ENCODE data around the gene USP10.

USP10 gene

GRCh38 chr16:84725481-84726078 is 25.8 kb downstream of the USP10 start:
- Histone ChIP-seq H3K4me3 (ENCODE audit: control insufficient read depth in 1 of 7, extremely low read depth in 1 of 7, insufficient read depth in 4 of 7, low read depth in 2 of 7, low read length in 6 of 7) (peak overlapping the region in 3 of 7 experiments; percentile 65 to 78 (median 77)), H3K4me1 (ENCODE audit: control extremely low read depth in 1 of 4, control insufficient read depth in 4 of 4, insufficient read depth in 4 of 4, low read length in 3 of 4) (peaks cover 27 to 82% (median 45%) of the 10 kb centered on the region in 4 experiments), H3K27me3 (replicated peaks in 2 of 5; ENCODE audit: control insufficient read depth in 4 of 5, insufficient read depth in 5 of 5, low read length in 4 of 5) (no peaks in the 10 kb centered on the region), H3K27ac (ENCODE audit: insufficient read depth in 1 of 2, low read depth in 1 of 2, low read length in 2 of 2, poor library complexity in 1 of 2, severe bottlenecking in 2 of 2) (no peak overlapping the region), H3K36me3 (ENCODE audit: control insufficient read depth in 4 of 4, insufficient read depth in 4 of 4, low read length in 3 of 4) (peaks cover 0 to 5% (median 2%) of the 10 kb centered on the region in 4 experiments), H3K9me3 (ENCODE audit: control extremely low read depth in 1 of 5, control insufficient read depth in 4 of 5, insufficient read depth in 2 of 5, low read depth in 1 of 5, low read length in 4 of 5) (no peaks in the 10 kb centered on the region)
- WGBS (ENCODE audit: insufficient coverage), result 90% methylated on average over 4 of the region's 9 CpGs
- POLR2A ChIA-PET, result no interaction called here
- DNase-seq, result no peak
- CTCF ChIA-PET, result interaction anchor here (0.6 to 6.0 kb wide), 26 partner anchors 10 to 227 kb away, joined by 3 to 70 read pairs (median 5); no protein-coding TSS in a partner anchor

- Histone ChIP-seq H3K4me3 (ENCODE audit: control insufficient read depth in 1 of 7, extremely low read depth in 1 of 7, insufficient read depth in 4 of 7, low read depth in 2 of 7, low read length in 6 of 7) (peak overlapping the region in 6 of 7 experiments; percentile 52 to 78 (median 69)), H3K36me3 (ENCODE audit: control insufficient read depth in 4 of 4, insufficient read depth in 4 of 4, low read length in 3 of 4) (peaks cover 0 to 5% (median 2%) of the 10 kb centered on the region in 4 experiments), H3K4me1 (ENCODE audit: control extremely low read depth in 1 of 4, control insufficient read depth in 4 of 4, insufficient read depth in 4 of 4, low read length in 3 of 4) (peaks cover 29 to 88% (median 51%) of the 10 kb centered on the region in 4 experiments), H3K9me3 (ENCODE audit: control extremely low read depth in 1 of 5, control insufficient read depth in 4 of 5, insufficient read depth in 2 of 5, low read depth in 1 of 5, low read length in 4 of 5) (no peaks in the 10 kb centered on the region), H3K27ac (ENCODE audit: insufficient read depth in 1 of 2, low read depth in 1 of 2, low read length in 2 of 2, poor library complexity in 1 of 2, severe bottlenecking in 2 of 2) (peak overlapping the region; percentile 20 to 69), H3K27me3 (replicated peaks in 2 of 5; ENCODE audit: control insufficient read depth in 4 of 5, insufficient read depth in 5 of 5, low read length in 4 of 5) (no peaks in the 10 kb centered on the region)
- peak; percentile 79 to 85 (median 84) for DNase-seq
- WGBS (ENCODE audit: insufficient coverage), result 3% methylated on average over 11 of the region's 12 CpGs
- ChIA-PET CTCF (interaction anchor here (0.7 to 6.0 kb wide), 26 partner anchors 9 to 206 kb away, joined by 3 to 70 read pairs (median 5); no protein-coding TSS in a partner anchor), POLR2A (interaction anchor here (0.6 to 1.0 kb wide), 3 partner anchors 12 to 74 kb away, joined by 3 to 8 read pairs (median 4); no protein-coding TSS in a partner anchor)
Observed at GRCh38 chr16:84726079-84726668, 26.4 kb downstream of the USP10 start.

GRCh38 chr16:84726669-84727467 is 27.1 kb downstream of the USP10 start:
- POLR2A ChIA-PET, result interaction anchor here (0.6 to 1.0 kb wide), 3 partner anchors 11 to 75 kb away, joined by 3 to 8 read pairs (median 4); no protein-coding TSS in a partner anchor
- no peaks in the 10 kb centered on the region for H3K9me3 ChIP-seq (ENCODE audit: control extremely low read depth in 1 of 5, control insufficient read depth in 4 of 5, insufficient read depth in 2 of 5, low read depth in 1 of 5, low read length in 4 of 5)

GRCh38 chr16:84728853-84729424 is 29.1 kb downstream of the USP10 start:
- 100% methylated on average over 3 of the region's 10 CpGs for WGBS (ENCODE audit: insufficient coverage)
- peaks cover 40 to 98% (median 64%) of the 10 kb centered on the region in 4 experiments for H3K4me1 ChIP-seq (ENCODE audit: control extremely low read depth in 1 of 4, control insufficient read depth in 4 of 4, insufficient read depth in 4 of 4, low read length in 3 of 4)
- peaks cover 0 to 5% (median 1%) of the 10 kb centered on the region in 4 experiments for H3K36me3 ChIP-seq (ENCODE audit: control insufficient read depth in 4 of 4, insufficient read depth in 4 of 4, low read length in 3 of 4)
- no peaks in the 10 kb centered on the region for H3K9me3 ChIP-seq (ENCODE audit: control extremely low read depth in 1 of 5, control insufficient read depth in 4 of 5, insufficient read depth in 2 of 5, low read depth in 1 of 5, low read length in 4 of 5)
- no peak overlapping the region for H3K27ac ChIP-seq (ENCODE audit: insufficient read depth in 1 of 2, low read depth in 1 of 2, low read length in 2 of 2, poor library complexity in 1 of 2, severe bottlenecking in 2 of 2)
- no peak for DNase-seq
- ChIA-PET CTCF (interaction anchor here (0.8 to 6.0 kb wide), 10 partner anchors 8 to 242 kb away, joined by 3 to 46 read pairs (median 4); no protein-coding TSS in a partner anchor), POLR2A (no interaction called here)
- no peak overlapping the region for H3K4me3 ChIP-seq (ENCODE audit: control insufficient read depth in 1 of 7, extremely low read depth in 1 of 7, insufficient read depth in 4 of 7, low read depth in 2 of 7, low read length in 6 of 7)
- H3K27me3 ChIP-seq (replicated peaks in 2 of 5; ENCODE audit: control insufficient read depth in 4 of 5, insufficient read depth in 5 of 5, low read length in 4 of 5), result no peaks in the 10 kb centered on the region

More at GRCh38 chr16:84726669-84727467, 27.1 kb downstream of the USP10 start:
- 0% methylated on average over 9 of the region's 14 CpGs for WGBS (ENCODE audit: insufficient coverage)
- peak overlapping the region; percentile 18 to 78 (median 65) for H3K4me3 ChIP-seq (ENCODE audit: control insufficient read depth in 1 of 7, extremely low read depth in 1 of 7, insufficient read depth in 4 of 7, low read depth in 2 of 7, low read length in 6 of 7)
- peak; percentile 39 to 78 (median 67) for DNase-seq
- peaks cover 0 to 4% (median 1%) of the 10 kb centered on the region in 4 experiments for H3K36me3 ChIP-seq (ENCODE audit: control insufficient read depth in 4 of 4, insufficient read depth in 4 of 4, low read length in 3 of 4)
- no peaks in the 10 kb centered on the region for H3K27me3 ChIP-seq (replicated peaks in 2 of 5; ENCODE audit: control insufficient read depth in 4 of 5, insufficient read depth in 5 of 5, low read length in 4 of 5)
- CTCF ChIA-PET, result interaction anchor here (0.7 to 6.0 kb wide), 20 partner anchors 8 to 206 kb away, joined by 3 to 70 read pairs (median 7); no protein-coding TSS in a partner anchor
- H3K27ac ChIP-seq (ENCODE audit: insufficient read depth in 1 of 2, low read depth in 1 of 2, low read length in 2 of 2, poor library complexity in 1 of 2, severe bottlenecking in 2 of 2), result peak overlapping the region; percentile 20 to 69
- H3K4me1 ChIP-seq (ENCODE audit: control extremely low read depth in 1 of 4, control insufficient read depth in 4 of 4, insufficient read depth in 4 of 4, low read length in 3 of 4), result peaks cover 33 to 95% (median 55%) of the 10 kb centered on the region in 4 experiments

DNA sequence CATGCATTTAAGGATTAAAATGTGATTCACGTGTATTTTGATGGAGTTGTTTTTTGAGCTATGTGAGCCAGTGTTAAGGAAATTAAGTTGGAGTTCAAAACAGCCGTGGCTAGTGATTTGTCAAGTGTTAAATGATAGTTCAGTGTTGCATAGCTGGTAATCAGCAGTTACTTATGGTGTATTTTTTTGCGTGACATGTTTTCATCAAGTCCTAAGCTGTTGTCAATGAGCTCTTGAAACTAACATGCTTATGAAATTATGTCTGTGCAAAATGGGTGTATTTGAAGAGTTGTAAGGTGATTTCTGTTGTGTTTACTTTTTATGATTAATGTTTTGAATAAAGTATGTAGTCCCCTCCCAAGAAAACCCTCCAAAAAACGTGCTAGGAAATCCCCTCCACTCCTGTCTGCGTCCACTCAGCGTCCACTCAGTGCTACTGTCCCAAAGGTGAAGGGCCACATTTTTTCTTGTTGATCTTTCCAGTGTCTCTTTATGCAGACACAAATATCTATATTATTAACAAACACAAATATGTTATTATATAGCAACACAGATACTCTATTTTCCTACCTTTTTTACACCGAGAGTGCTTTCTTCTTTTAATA is 30.0 kb downstream of the USP10 start:
- Histone ChIP-seq H3K9me3 (ENCODE audit: control extremely low read depth in 1 of 5, control insufficient read depth in 4 of 5, insufficient read depth in 2 of 5, low read depth in 1 of 5, low read length in 4 of 5) (no peaks in the 10 kb centered on the region), H3K4me3 (ENCODE audit: control insufficient read depth in 1 of 7, extremely low read depth in 1 of 7, insufficient read depth in 4 of 7, low read depth in 2 of 7, low read length in 6 of 7) (peak overlapping the region in 5 of 7 experiments; percentile 11 to 67 (median 52)), H3K27me3 (replicated peaks in 2 of 5; ENCODE audit: control insufficient read depth in 4 of 5, insufficient read depth in 5 of 5, low read length in 4 of 5) (no peaks in the 10 kb centered on the region), H3K36me3 (ENCODE audit: control insufficient read depth in 4 of 4, insufficient read depth in 4 of 4, low read length in 3 of 4) (peaks cover 0 to 14% (median 3%) of the 10 kb centered on the region in 4 experiments), H3K4me1 (ENCODE audit: control extremely low read depth in 1 of 4, control insufficient read depth in 4 of 4, insufficient read depth in 4 of 4, low read length in 3 of 4) (peaks cover 40 to 90% (median 61%) of the 10 kb centered on the region in 4 experiments), H3K27ac (ENCODE audit: insufficient read depth in 1 of 2, low read depth in 1 of 2, low read length in 2 of 2, poor library complexity in 1 of 2, severe bottlenecking in 2 of 2) (peak overlapping the region; percentile 33 to 77)
- DNase-seq, result no peak
- ChIA-PET POLR2A (interaction anchor here (0.7 kb wide), 1 partner anchor 95 kb away, joined by 3 read pairs; no protein-coding TSS in a partner anchor), CTCF (interaction anchor here (0.8 to 6.0 kb wide), 13 partner anchors 9 to 241 kb away, joined by 3 to 46 read pairs (median 4); no protein-coding TSS in a partner anchor)
- WGBS (ENCODE audit: insufficient coverage), result 56% methylated on average over 5 of the region's 7 CpGs
